ENCODE data around the gene RAB40B. TPM values are rescaled to one million over a fixed set of nuclear protein-coding genes. Genes with fewer than 3 reads are reported as not detected.

RAB40B gene
- total and polyA plus RNA-seq, 4 donors, result 2.9 to 12.1 (median 10.5) TPM

- TF ChIP-seq ATF3 (IDR thresholded peaks at IDR 0.05) (no peak), FOXA1 (IDR thresholded peaks at IDR 0.05) (no peak), YY1 (IDR thresholded peaks at IDR 0.05) (no peak), GABPA (IDR thresholded peaks at IDR 0.05 in 1 of 2, conservative IDR thresholded peaks at IDR 0.05 in 1 of 2) (no peak)
Measured at GRCh38 chr17:82664701-82665182, 33.8 kb downstream of the RAB40B start (continued).

- Histone ChIP-seq H3K27ac (ENCODE audit: low read depth in 1 of 2, low read length in 2 of 2) (no peak overlapping the region), H3K4me1 (ENCODE audit: control insufficient read depth in 4 of 4, insufficient read depth in 4 of 4, low read length in 3 of 4) (peaks cover 1 to 7% (median 3%) of the 10 kb centered on the region in 4 donors), H3K9ac (ENCODE audit: low read depth in 1 of 2, low read length in 2 of 2) (no peak overlapping the region), H3K27me3 (ENCODE audit: control insufficient read depth in 4 of 4, insufficient read depth in 4 of 4, low read length in 3 of 4) (no peaks in the 10 kb centered on the region), H3K36me3 (ENCODE audit: control insufficient read depth in 4 of 4, insufficient read depth in 3 of 4, low read depth in 1 of 4, low read length in 3 of 4) (peaks cover 0 to 9% (median 3%) of the 10 kb centered on the region in 4 donors), H3K9me3 (ENCODE audit: control insufficient read depth in 4 of 4, low read length in 3 of 4) (no peaks in the 10 kb centered on the region), H3K4me3 (ENCODE audit: low read depth in 1 of 3, low read length in 3 of 3) (no peak overlapping the region)
- no peak for DNase-seq (ENCODE audit: low spot score)
- 94% methylated on average over 17 of the region's 17 CpGs for WGBS
- TF ChIP-seq MAX (IDR thresholded peaks at IDR 0.05), result no peak
- TF ChIP-seq FOXA1 (IDR thresholded peaks at IDR 0.05), result no peak
- no peak for TF ChIP-seq ZBTB33 (IDR thresholded peaks at IDR 0.05)
- no peak for TF ChIP-seq REST (IDR thresholded peaks at IDR 0.05)
- no peak for TF ChIP-seq HNF4G (IDR thresholded peaks at IDR 0.05)
- no peak for TF ChIP-seq RAD21 (IDR thresholded peaks at IDR 0.05)
- TF ChIP-seq EGR1 (IDR thresholded peaks at IDR 0.05; ENCODE audit: low read depth in 2 of 2), result no peak
- no peak for TF ChIP-seq HNF4A (conservative IDR thresholded peaks at IDR 0.05)
- no peak for TF ChIP-seq JUND (IDR thresholded peaks at IDR 0.05)
- TF ChIP-seq YY1 (IDR thresholded peaks at IDR 0.05), result no peak
- TF ChIP-seq SP1 (IDR thresholded peaks at IDR 0.05), result no peak
- no peak for TF ChIP-seq TAF1 (conservative IDR thresholded peaks at IDR 0.05)
- no peak for TF ChIP-seq RXRA (IDR thresholded peaks at IDR 0.05)
Measured at GRCh38 chr17:82664276-82664575, 34.3 kb downstream of the RAB40B start.

All from liver (tissue), 9 donors.